HG03439 (cell line): ENCODE results near the gene LSM3.

ENCODE experiments used
- ATAC-seq: cut with Tn5 transposase; IDR thresholded peaks from one replicate; pipeline ENCODE4 v1.9.1; 2021; ENCODE audit warnings: mild to moderate bottlenecking, moderate library complexity; ENCODE audit not compliant: unreplicated experiment

LSM3 gene

GRCh38 chr3:14156843-14157561 lies 21.6 kb upstream of the LSM3 start:
- ATAC-seq: no peak

GRCh38 chr3:14157951-14158350 lies 20.7 kb upstream of the LSM3 start:
- ATAC-seq: no peak

GRCh38 chr3:14158370-14158769 lies 20.2 kb upstream of the LSM3 start:
- ATAC-seq: no peak

GRCh38 chr3:14159426-14159825 lies 19.2 kb upstream of the LSM3 start:
- ATAC-seq: no peak

GRCh38 chr3:14161282-14161681 lies 17.3 kb upstream of the LSM3 start:
- no peak for ATAC-seq

- no peak for ATAC-seq
Measured at GRCh38 chr3:14162178-14162577, 16.4 kb upstream of the LSM3 start.

GRCh38 chr3:14166877-14167603 lies 11.6 kb upstream of the LSM3 start:
- ATAC-seq: no peak

- no peak for ATAC-seq
Measured at GRCh38 chr3:14169435-14169834, 9.2 kb upstream of the LSM3 start.

GRCh38 chr3:14169871-14170270 lies 8.7 kb upstream of the LSM3 start:
- ATAC-seq: no peak

- no peak for ATAC-seq
Measured at GRCh38 chr3:14170531-14171159, 8.0 kb upstream of the LSM3 start.

GRCh38 chr3:14172496-14172895 lies 6.1 kb upstream of the LSM3 start:
- ATAC-seq: no peak

GRCh38 chr3:14174483-14174882 lies 4.1 kb upstream of the LSM3 start:
- ATAC-seq: no peak

- no peak for ATAC-seq
Measured at GRCh38 chr3:14175383-14176037, 3.1 kb upstream of the LSM3 start.

GRCh38 chr3:14177580-14178246 lies 904 bp upstream of the LSM3 start:
- ATAC-seq: no peak

- no peak for ATAC-seq
Measured at GRCh38 chr3:14179114-14179465, 473 bp downstream of the LSM3 start.

- ATAC-seq: no peak
Measured at GRCh38 chr3:14179795-14180194, 1.2 kb downstream of the LSM3 start.

- no peak for ATAC-seq
Measured at GRCh38 chr3:14181253-14181652, 2.6 kb downstream of the LSM3 start.

- no peak for ATAC-seq
Measured at GRCh38 chr3:14183015-14183577, 4.5 kb downstream of the LSM3 start.

GRCh38 chr3:14186854-14187458 lies 8.3 kb downstream of the LSM3 start:
- no peak for ATAC-seq

- ATAC-seq: no peak
Measured at GRCh38 chr3:14188041-14188754, 9.6 kb downstream of the LSM3 start.
